Measurements from ENCODE around the gene SIAH1.

DNA sequence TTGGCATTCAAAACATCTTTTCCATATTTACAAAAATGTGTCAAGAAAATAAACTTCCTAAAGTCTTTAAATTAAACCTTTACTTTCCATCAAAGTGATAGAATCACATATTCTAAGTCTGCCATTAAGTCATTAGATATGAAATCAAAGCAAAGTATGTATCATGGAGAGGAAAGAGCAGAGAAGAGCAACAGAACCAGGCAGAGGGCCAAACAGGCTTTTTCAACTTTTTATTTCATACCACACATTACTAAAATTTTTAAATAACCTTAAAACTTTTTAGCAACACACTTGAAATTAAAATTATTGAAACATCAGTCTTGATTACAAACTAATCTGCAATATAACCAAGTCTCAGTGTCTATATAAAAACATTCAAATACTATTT, 13.8 kb downstream of the SIAH1 start:
- TF ChIP-seq POLR2A (IDR thresholded peaks at IDR 0.05) = no peak
- TF ChIP-seq, protein P1, sequence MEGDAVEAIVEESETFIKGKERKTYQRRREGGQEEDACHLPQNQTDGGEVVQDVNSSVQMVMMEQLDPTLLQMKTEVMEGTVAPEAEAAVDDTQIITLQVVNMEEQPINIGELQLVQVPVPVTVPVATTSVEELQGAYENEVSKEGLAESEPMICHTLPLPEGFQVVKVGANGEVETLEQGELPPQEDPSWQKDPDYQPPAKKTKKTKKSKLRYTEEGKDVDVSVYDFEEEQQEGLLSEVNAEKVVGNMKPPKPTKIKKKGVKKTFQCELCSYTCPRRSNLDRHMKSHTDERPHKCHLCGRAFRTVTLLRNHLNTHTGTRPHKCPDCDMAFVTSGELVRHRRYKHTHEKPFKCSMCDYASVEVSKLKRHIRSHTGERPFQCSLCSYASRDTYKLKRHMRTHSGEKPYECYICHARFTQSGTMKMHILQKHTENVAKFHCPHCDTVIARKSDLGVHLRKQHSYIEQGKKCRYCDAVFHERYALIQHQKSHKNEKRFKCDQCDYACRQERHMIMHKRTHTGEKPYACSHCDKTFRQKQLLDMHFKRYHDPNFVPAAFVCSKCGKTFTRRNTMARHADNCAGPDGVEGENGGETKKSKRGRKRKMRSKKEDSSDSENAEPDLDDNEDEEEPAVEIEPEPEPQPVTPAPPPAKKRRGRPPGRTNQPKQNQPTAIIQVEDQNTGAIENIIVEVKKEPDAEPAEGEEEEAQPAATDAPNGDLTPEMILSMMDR (IDR thresholded peaks at IDR 0.05) = no peak
- no peak for TF ChIP-seq EP300 (IDR thresholded peaks at IDR 0.05)

All from stomach (tissue), 4 donors.